Measurements from ENCODE around the gene CCDC134.
"Not testable (repeated sequence)": the region's sequence is repeated elsewhere in the genome, so short reads cannot be mapped to it uniquely, and the experiment has no call there.

The CCDC134 gene

GRCh38 chr22:41848468-41848867 lies 48.0 kb downstream of the CCDC134 start:
- Mint-ChIP-seq H3K36me3 (ENCODE audit: low read depth) (peaks cover 54% of the 10 kb centered on the region), H3K4me3 (no peak overlapping the region), H3K9me3 (no peaks in the 10 kb centered on the region), H3K27me3 (no peaks in the 10 kb centered on the region), H3K4me1 (ENCODE audit: low read depth) (peaks cover 61% of the 10 kb centered on the region), H3K27ac (peak overlapping the region; percentile 55)
- intact Hi-C loops (cut with micrococcal nuclease): loop anchor here (2.0 kb wide), 1 partner anchor 14 kb away; no protein-coding TSS in a partner anchor

DNA sequence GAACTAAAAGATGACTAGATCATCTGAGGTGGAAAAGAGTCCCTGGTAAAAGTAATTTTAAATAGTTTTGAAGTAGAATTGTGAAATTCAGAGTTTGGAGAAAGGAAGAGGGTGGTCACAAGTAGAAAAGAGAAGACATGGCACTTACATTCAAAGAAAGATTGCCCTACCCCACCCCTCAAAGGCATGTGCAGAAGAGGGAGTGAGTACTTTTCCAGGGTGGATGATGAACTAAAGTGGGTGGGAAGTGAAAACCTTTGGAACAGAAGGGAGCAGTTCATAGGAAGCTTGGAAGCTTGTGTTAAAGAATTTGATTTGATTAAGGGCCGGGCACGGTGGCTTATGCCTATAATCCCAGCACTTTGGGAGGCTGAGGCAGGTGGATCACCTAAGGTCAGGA lies 56.0 kb downstream of the CCDC134 start:
- Mint-ChIP-seq H3K36me3 (ENCODE audit: low read depth) (peaks cover 60% of the 10 kb centered on the region), H3K4me3 (no peak overlapping the region), H3K9me3 (no peaks in the 10 kb centered on the region), H3K27ac (peak overlapping the region; percentile 7), H3K4me1 (ENCODE audit: low read depth) (peaks cover 61% of the 10 kb centered on the region), H3K27me3 (no peaks in the 10 kb centered on the region)
- intact Hi-C loops (cut with micrococcal nuclease): loop anchor here (2.0 to 10.0 kb wide), 3 partner anchors 34 to 162 kb away; partner anchors contain the start of gene MEI1

DNA sequence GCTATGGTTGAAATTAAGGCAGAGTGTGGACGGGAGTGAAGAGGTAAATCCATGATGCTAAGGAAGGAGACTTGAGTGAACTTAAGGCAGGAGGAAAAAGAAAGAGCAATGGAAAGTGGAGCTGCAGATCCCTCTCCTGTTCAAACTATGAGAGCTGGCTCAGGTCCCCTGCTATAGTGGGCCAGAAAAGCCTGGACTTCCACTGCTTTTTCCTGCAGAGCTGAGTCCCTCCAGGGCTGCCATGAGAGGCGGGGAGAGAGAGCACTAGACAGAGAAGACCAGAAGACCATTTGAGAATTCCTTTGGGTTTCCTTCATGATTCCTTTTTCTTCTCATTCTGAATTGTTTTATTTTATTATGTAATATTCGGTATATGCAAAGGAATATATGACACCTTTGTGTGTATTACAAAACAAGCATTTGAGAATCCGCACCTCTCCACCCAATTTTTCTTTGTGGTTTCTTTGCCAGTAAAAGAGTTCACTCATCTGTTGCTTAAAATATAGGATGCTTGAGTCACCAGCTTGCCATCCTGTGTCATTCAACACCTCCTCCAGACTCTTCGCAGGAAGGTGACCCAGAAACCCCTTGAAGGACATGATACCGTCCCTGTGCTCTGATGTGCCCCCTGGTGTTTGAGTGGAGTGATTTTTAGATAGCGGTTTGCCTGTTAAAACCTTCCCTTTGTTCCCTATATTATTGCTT lies 56.8 kb downstream of the CCDC134 start:
- H3K36me3 Mint-ChIP-seq (ENCODE audit: low read depth): peaks cover 51% of the 10 kb centered on the region
- H3K4me1 Mint-ChIP-seq (ENCODE audit: low read depth): peaks cover 54% of the 10 kb centered on the region
- H3K9me3 Mint-ChIP-seq: no peaks in the 10 kb centered on the region
- H3K27me3 Mint-ChIP-seq: no peaks in the 10 kb centered on the region
- H3K4me3 Mint-ChIP-seq: no peak overlapping the region
- peak overlapping the region; percentile 18 for H3K27ac Mint-ChIP-seq
- intact Hi-C loops (cut with micrococcal nuclease): loop anchor here (2.0 to 10.0 kb wide), 3 partner anchors 35 to 163 kb away; partner anchors contain the start of gene MEI1

DNA sequence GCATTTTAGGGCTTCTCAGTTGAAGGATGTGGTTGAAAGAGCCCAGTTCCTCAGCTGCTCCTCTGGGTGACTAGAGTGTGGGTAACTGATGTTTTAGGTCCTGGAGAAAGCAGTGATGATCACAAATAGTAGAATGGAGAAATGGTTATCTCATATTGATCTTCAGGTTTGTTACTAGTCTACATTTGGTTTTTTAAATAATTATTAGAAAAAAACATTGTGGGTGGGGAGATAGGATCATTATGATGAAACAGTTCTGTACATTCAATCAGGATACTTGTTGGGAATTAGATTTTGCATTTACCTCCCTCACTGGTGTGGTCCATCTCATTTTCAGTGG lies 57.4 kb downstream of the CCDC134 start:
- no peaks in the 10 kb centered on the region for H3K9me3 Mint-ChIP-seq
- H3K4me3 Mint-ChIP-seq: no peak overlapping the region
- H3K36me3 Mint-ChIP-seq (ENCODE audit: low read depth): peaks cover 47% of the 10 kb centered on the region
- H3K27me3 Mint-ChIP-seq: no peaks in the 10 kb centered on the region
- intact Hi-C loops (cut with micrococcal nuclease): loop anchor here (2.0 to 10.0 kb wide), 3 partner anchors 35 to 163 kb away; partner anchors contain the start of gene MEI1
- peaks cover 51% of the 10 kb centered on the region for H3K4me1 Mint-ChIP-seq (ENCODE audit: low read depth)
- peak overlapping the region; percentile 18 for H3K27ac Mint-ChIP-seq

DNA sequence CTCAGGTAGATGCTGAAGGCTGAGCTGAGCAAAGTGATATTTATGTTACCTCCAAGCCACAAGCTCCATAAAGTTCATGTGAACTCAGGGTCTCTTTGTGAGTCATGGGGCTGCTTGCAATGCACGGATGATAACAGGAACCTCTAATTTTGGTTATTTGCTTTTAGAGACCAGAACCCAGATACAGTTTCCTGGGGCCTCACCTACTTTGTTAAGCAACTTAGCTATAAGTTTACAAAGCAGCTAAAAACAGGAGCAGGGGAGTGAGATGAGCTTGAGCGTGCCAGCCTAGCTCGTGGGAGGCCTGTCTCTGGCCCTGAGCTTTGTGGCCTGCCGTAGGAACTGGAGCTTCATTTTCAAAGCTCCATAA lies 61.7 kb downstream of the CCDC134 start:
- no peaks in the 10 kb centered on the region for H3K27me3 Mint-ChIP-seq
- intact Hi-C loops (cut with micrococcal nuclease): no loop called here
- H3K4me1 Mint-ChIP-seq (ENCODE audit: low read depth): peaks cover 35% of the 10 kb centered on the region
- no peak overlapping the region for H3K4me3 Mint-ChIP-seq
- H3K9me3 Mint-ChIP-seq: no peaks in the 10 kb centered on the region
- H3K27ac Mint-ChIP-seq: no peak overlapping the region
- H3K36me3 Mint-ChIP-seq (ENCODE audit: low read depth): peaks cover 43% of the 10 kb centered on the region

GRCh38 chr22:41862530-41863266 lies 62.2 kb downstream of the CCDC134 start:
- Mint-ChIP-seq H3K4me1 (ENCODE audit: low read depth) (peaks cover 29% of the 10 kb centered on the region), H3K27ac (no peak overlapping the region), H3K27me3 (no peaks in the 10 kb centered on the region), H3K36me3 (ENCODE audit: low read depth) (peaks cover 43% of the 10 kb centered on the region), H3K9me3 (no peaks in the 10 kb centered on the region), H3K4me3 (no peak overlapping the region)
- intact Hi-C loops (cut with micrococcal nuclease): no loop called here

- no peaks in the 10 kb centered on the region for H3K9me3 Mint-ChIP-seq
Observed at GRCh38 chr22:41863472-41863871, 63.0 kb downstream of the CCDC134 start.

GRCh38 chr22:41868556-41868955 lies 68.1 kb downstream of the CCDC134 start:
- no peak overlapping the region for H3K27ac Mint-ChIP-seq
- peaks cover 5% of the 10 kb centered on the region for H3K4me1 Mint-ChIP-seq (ENCODE audit: low read depth)
- H3K36me3 Mint-ChIP-seq (ENCODE audit: low read depth): peaks cover 93% of the 10 kb centered on the region
- H3K27me3 Mint-ChIP-seq: no peaks in the 10 kb centered on the region
- no peaks in the 10 kb centered on the region for H3K9me3 Mint-ChIP-seq
- no peak overlapping the region for H3K4me3 Mint-ChIP-seq
- intact Hi-C loops (cut with micrococcal nuclease): no loop called here

More at GRCh38 chr22:41863472-41863871, 63.0 kb downstream of the CCDC134 start:
- Mint-ChIP-seq H3K36me3 (ENCODE audit: low read depth) (peaks cover 43% of the 10 kb centered on the region), H3K4me1 (ENCODE audit: low read depth) (peaks cover 21% of the 10 kb centered on the region), H3K4me3 (no peak overlapping the region), H3K27me3 (no peaks in the 10 kb centered on the region), H3K27ac (no peak overlapping the region)
- intact Hi-C loops (cut with micrococcal nuclease): no loop called here

DNA sequence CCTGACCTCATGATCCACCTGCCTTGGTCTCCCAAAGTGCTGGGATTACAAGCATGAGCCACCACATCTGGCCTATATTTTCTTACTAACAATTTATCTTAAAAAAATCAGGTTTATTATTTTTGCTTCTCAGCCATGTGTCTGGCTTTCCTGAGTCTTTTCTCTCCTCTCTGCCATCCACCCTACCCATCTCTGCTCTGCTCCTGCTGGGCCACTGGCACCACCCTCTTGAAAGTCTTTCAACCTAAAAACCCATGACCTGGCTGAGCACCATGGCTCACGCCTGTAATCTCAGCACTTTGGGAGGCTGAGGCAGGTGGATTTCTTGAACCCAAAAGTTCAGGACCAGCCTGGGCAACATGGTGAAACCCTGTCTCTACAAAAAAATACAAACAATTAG lies 69.6 kb downstream of the CCDC134 start:
- H3K27me3 Mint-ChIP-seq; H3K27ac Mint-ChIP-seq; H3K4me3 Mint-ChIP-seq; H3K9me3 Mint-ChIP-seq; H3K4me1 Mint-ChIP-seq (ENCODE audit: low read depth); intact Hi-C loops (cut with micrococcal nuclease): not testable (repeated sequence)
- peaks cover 100% of the 10 kb centered on the region for H3K36me3 Mint-ChIP-seq (ENCODE audit: low read depth)

- Mint-ChIP-seq H3K9me3 (no peaks in the 10 kb centered on the region), H3K27ac (no peak overlapping the region), H3K4me1 (ENCODE audit: low read depth) (no peaks in the 10 kb centered on the region), H3K4me3 (no peak overlapping the region), H3K27me3 (no peaks in the 10 kb centered on the region), H3K36me3 (ENCODE audit: low read depth) (peaks cover 100% of the 10 kb centered on the region)
- intact Hi-C loops (cut with micrococcal nuclease): no loop called here
Observed at GRCh38 chr22:41870786-41871185, 70.3 kb downstream of the CCDC134 start.

GRCh38 chr22:41873391-41873790 lies 72.9 kb downstream of the CCDC134 start:
- H3K4me3 Mint-ChIP-seq: no peak overlapping the region
- no peak overlapping the region for H3K27ac Mint-ChIP-seq
- H3K4me1 Mint-ChIP-seq (ENCODE audit: low read depth): no peaks in the 10 kb centered on the region
- H3K27me3 Mint-ChIP-seq: no peaks in the 10 kb centered on the region
- intact Hi-C loops (cut with micrococcal nuclease): no loop called here
- H3K36me3 Mint-ChIP-seq (ENCODE audit: low read depth): peaks cover 100% of the 10 kb centered on the region
- no peaks in the 10 kb centered on the region for H3K9me3 Mint-ChIP-seq

DNA sequence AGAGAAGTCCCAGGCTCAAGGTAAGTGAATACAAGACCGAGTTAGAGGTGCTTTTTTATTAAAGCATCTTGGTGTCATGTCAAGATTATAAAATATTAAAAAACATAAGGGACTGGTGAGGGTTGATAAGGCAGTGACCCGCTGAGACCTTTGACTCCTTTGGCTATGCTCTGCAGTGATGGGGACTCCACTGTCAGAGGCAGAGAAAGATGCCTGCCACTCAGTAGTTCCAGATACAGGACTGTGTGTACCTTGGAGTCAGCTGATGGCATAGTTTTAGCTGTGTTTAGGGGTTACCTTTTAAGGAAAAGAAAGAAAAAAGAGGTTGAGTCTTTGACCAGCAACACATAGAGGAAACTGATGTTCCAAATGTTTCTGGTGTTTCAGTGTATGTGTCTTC lies 73.6 kb downstream of the CCDC134 start:
- Mint-ChIP-seq H3K27ac (no peak overlapping the region), H3K36me3 (ENCODE audit: low read depth) (peaks cover 100% of the 10 kb centered on the region), H3K9me3 (no peaks in the 10 kb centered on the region), H3K4me3 (no peak overlapping the region), H3K4me1 (ENCODE audit: low read depth) (no peaks in the 10 kb centered on the region), H3K27me3 (no peaks in the 10 kb centered on the region)
- intact Hi-C loops (cut with micrococcal nuclease): no loop called here

- no peaks in the 10 kb centered on the region for H3K9me3 Mint-ChIP-seq
- no peaks in the 10 kb centered on the region for H3K27me3 Mint-ChIP-seq
- H3K4me3 Mint-ChIP-seq: no peak overlapping the region
- H3K4me1 Mint-ChIP-seq (ENCODE audit: low read depth): no peaks in the 10 kb centered on the region
- peaks cover 98% of the 10 kb centered on the region for H3K36me3 Mint-ChIP-seq (ENCODE audit: low read depth)
- H3K27ac Mint-ChIP-seq: no peak overlapping the region
- intact Hi-C loops (cut with micrococcal nuclease): no loop called here
Observed at GRCh38 chr22:41875531-41876270, 75.2 kb downstream of the CCDC134 start.
